Measurements from ENCODE around the gene SLIT3. TPM values are rescaled to one million over a fixed set of nuclear protein-coding genes. Genes with fewer than 3 reads are reported as not detected.

Gene SLIT3
- polyA plus RNA-seq, 1 of the 3 experiments (the other 2 are of a cell fraction), result 119 TPM

DNA sequence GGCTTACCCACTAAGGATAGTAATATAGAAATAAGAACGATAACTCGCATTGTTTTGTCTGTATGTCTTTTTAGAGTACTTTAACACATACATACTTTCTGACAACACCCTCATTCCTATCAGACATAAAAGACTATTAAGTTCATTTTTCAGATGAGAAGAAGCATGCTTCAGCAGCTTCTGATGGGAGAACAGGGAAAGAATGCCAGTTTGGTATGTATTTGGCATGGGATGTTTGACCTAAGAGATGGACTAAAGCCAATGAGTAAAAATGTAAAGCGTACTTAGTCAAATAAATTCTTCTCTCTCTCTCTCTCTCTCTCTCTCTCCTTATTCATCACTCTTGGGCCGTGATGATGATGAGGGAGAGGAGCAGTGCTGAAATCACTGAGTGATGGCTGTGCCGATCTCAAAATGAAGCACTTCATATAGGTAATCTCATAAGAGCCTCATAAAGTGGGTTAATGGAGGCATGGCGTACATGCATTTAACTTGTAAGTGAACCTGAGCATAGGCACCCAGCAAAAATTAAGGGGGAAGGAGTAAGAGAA, 71.5 kb downstream of the SLIT3 start (continued):
- TF ChIP-seq RFX5 (IDR thresholded peaks at IDR 0.05; ENCODE audit: low read length) (no peak), IRF3 (IDR thresholded peaks at IDR 0.05; ENCODE audit: low read depth, low read length) (no peak)
- TF ChIP-seq, protein P1, sequence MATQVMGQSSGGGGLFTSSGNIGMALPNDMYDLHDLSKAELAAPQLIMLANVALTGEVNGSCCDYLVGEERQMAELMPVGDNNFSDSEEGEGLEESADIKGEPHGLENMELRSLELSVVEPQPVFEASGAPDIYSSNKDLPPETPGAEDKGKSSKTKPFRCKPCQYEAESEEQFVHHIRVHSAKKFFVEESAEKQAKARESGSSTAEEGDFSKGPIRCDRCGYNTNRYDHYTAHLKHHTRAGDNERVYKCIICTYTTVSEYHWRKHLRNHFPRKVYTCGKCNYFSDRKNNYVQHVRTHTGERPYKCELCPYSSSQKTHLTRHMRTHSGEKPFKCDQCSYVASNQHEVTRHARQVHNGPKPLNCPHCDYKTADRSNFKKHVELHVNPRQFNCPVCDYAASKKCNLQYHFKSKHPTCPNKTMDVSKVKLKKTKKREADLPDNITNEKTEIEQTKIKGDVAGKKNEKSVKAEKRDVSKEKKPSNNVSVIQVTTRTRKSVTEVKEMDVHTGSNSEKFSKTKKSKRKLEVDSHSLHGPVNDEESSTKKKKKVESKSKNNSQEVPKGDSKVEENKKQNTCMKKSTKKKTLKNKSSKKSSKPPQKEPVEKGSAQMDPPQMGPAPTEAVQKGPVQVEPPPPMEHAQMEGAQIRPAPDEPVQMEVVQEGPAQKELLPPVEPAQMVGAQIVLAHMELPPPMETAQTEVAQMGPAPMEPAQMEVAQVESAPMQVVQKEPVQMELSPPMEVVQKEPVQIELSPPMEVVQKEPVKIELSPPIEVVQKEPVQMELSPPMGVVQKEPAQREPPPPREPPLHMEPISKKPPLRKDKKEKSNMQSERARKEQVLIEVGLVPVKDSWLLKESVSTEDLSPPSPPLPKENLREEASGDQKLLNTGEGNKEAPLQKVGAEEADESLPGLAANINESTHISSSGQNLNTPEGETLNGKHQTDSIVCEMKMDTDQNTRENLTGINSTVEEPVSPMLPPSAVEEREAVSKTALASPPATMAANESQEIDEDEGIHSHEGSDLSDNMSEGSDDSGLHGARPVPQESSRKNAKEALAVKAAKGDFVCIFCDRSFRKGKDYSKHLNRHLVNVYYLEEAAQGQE (IDR thresholded peaks at IDR 0.05; ENCODE audit: low read depth, low read length), result no peak

- no peaks in the 10 kb centered on the region for H3K9me2 ChIP-seq
- ChIA-PET POLR2A (no interaction called here), CTCF (interaction anchor here (0.9 to 1.7 kb wide), 3 partner anchors 10 to 239 kb away, joined by 3 to 6 read pairs (median 3); no protein-coding TSS in a partner anchor)
- H3K36me3 ChIP-seq (replicated peaks in 1 of 2; ENCODE audit: control insufficient read depth in 1 of 2, insufficient read depth in 2 of 2, low read length in 1 of 2), result peaks cover 0 to 3% of the 10 kb centered on the region in 2 experiments
- no peaks in the 10 kb centered on the region for H3K27me3 ChIP-seq (ENCODE audit: insufficient read depth)
- peaks cover 19% of the 10 kb centered on the region; the same call in 1 of the 2 replicates for H3K79me2 ChIP-seq (ENCODE audit: insufficient read depth)
- peaks cover 33% of the 10 kb centered on the region for H3F3A ChIP-seq (replicated peaks; ENCODE audit: insufficient read depth)
- H3K4me2 ChIP-seq, result no peak overlapping the region
- WGBS (ENCODE audit: low lambda C conversion rate), result 98% methylated on average over 3 of the region's 3 CpGs
- no peak overlapping the region for H3K4me3 ChIP-seq (ENCODE audit: low read depth in 2 of 2, low read length in 1 of 2)
- peaks cover 28 to 31% of the 10 kb centered on the region in 2 experiments for H3K4me1 ChIP-seq (ENCODE audit: control insufficient read depth in 1 of 2, insufficient read depth in 2 of 2, low read depth in 1 of 2, low read length in 1 of 2)
- no peaks in the 10 kb centered on the region for H3K9me3 ChIP-seq
- DNase-seq, result peak; percentile 26
- H2AFZ ChIP-seq (ENCODE audit: low read depth), result no peak overlapping the region
- H3K27ac ChIP-seq (ENCODE audit: low read depth in 2 of 2, low read length in 1 of 2), result peak overlapping the region in 1 of 2 experiments; percentile 84; a peak in 1 of 4 replicates
- no peak overlapping the region for H3K9ac ChIP-seq
- TF ChIP-seq RAD21 (IDR thresholded peaks at IDR 0.05; ENCODE audit: low read length), result peak; percentile 43
- TF ChIP-seq USF1 (IDR thresholded peaks at IDR 0.05; ENCODE audit: borderline replicate concordance, low read depth), result no peak
- peaks cover 4% of the 10 kb centered on the region; the same call in 1 of the 2 replicates for H4K20me1 ChIP-seq (ENCODE audit: insufficient read depth)
Measured at GRCh38 chr5:169226895-169227294, 74.0 kb downstream of the SLIT3 start.

GRCh38 chr5:169225830-169226356, 75.0 kb downstream of the SLIT3 start:
- Histone ChIP-seq H3K27me3 (ENCODE audit: insufficient read depth) (no peaks in the 10 kb centered on the region), H4K20me1 (ENCODE audit: insufficient read depth) (peaks cover 4% of the 10 kb centered on the region; the same call in 1 of the 2 replicates), H3K9ac (no peak overlapping the region), H3K4me1 (ENCODE audit: control insufficient read depth in 1 of 2, insufficient read depth in 2 of 2, low read depth in 1 of 2, low read length in 1 of 2) (peaks cover 33 to 35% of the 10 kb centered on the region in 2 experiments), H3K4me3 (ENCODE audit: low read depth in 2 of 2, low read length in 1 of 2) (no peak overlapping the region), H3K79me2 (ENCODE audit: insufficient read depth) (peaks cover 29% of the 10 kb centered on the region), H3F3A (replicated peaks; ENCODE audit: insufficient read depth) (peaks cover 35% of the 10 kb centered on the region), H3K36me3 (replicated peaks in 1 of 2; ENCODE audit: control insufficient read depth in 1 of 2, insufficient read depth in 2 of 2, low read length in 1 of 2) (peaks cover 3 to 9% of the 10 kb centered on the region in 2 experiments), H2AFZ (ENCODE audit: low read depth) (no peak overlapping the region), H3K4me2 (no peak overlapping the region), H3K9me2 (no peaks in the 10 kb centered on the region), H3K9me3 (no peaks in the 10 kb centered on the region), H3K27ac (ENCODE audit: low read depth in 2 of 2, low read length in 1 of 2) (peak overlapping the region in 1 of 2 experiments; percentile 84; a peak in 3 of 4 replicates)
- 63% methylated on average over 6 of the region's 6 CpGs for WGBS (ENCODE audit: low lambda C conversion rate)
- TF ChIP-seq TCF12 (IDR thresholded peaks at IDR 0.05) (peak; percentile 63), ELF1 (IDR thresholded peaks at IDR 0.05) (no peak), RAD21 (IDR thresholded peaks at IDR 0.05; ENCODE audit: low read length) (peak; percentile 36), SMC3 (IDR thresholded peaks at IDR 0.05; ENCODE audit: low read depth, low read length) (peak; percentile 11; the same call in 1 of the 2 replicates), EP300 (IDR thresholded peaks at IDR 0.05; ENCODE audit: borderline replicate concordance in 1 of 2, low read depth in 1 of 2, low read length in 1 of 2) (peak in 1 of 2 experiments; percentile 84; a peak in 2 of 4 replicates), RCOR1 (IDR thresholded peaks at IDR 0.05; ENCODE audit: low read length) (peak; percentile 66; the same call in 1 of the 2 replicates), GATA2 (CRISPR knock-in tag; IDR thresholded peaks at IDR 0.05) (peak; percentile 86), IRF3 (IDR thresholded peaks at IDR 0.05; ENCODE audit: low read depth, low read length) (no peak)
- CTCF ChIA-PET, result interaction anchor here (0.6 to 0.9 kb wide), 4 partner anchors 10 to 239 kb away, joined by 3 read pairs; no protein-coding TSS in a partner anchor
- POLR2A ChIA-PET, result interaction anchor here (1.2 to 1.3 kb wide), 2 partner anchors 49 to 77 kb away, joined by 7 to 8 read pairs; no protein-coding TSS in a partner anchor
- peak; percentile 73 for DNase-seq

Measured in SK-N-SH (cell line).